ENCODE data around the gene GLCE.
A peak's percentile ranks its signal among the peaks of the same experiment; 100 is the strongest.

Gene GLCE

DNA sequence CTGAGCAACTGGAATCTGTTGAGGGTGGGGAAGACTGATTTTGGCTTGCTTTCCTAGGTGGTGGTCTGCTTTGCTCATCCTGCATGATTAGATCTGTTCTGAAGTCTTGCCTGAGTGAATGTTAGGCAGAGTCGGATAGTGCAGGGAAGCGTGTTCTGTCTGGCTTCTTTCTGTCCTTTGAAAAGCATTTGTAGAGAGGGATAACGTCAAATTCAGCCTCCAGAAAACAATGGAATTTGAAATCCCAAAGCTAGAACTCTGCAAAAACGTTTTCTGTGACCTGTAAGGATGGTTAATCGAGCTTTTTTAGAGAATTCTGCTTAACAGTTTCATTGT is 1.4 kb downstream of the GLCE start:
- Histone ChIP-seq H3K9me3 (ENCODE audit: insufficient read depth, low read length) (no peaks in the 10 kb centered on the region), H3K27me3 (ENCODE audit: low read length) (no peaks in the 10 kb centered on the region), H2AFZ (ENCODE audit: low read depth, low read length, severe bottlenecking) (no peak overlapping the region), H4K20me1 (ENCODE audit: low read depth, low read length) (peaks cover 17% of the 10 kb centered on the region), H3K4me3 (ENCODE audit: insufficient read depth, low read length, poor library complexity, severe bottlenecking) (peak overlapping the region; percentile 97), H3K9ac (ENCODE audit: low read length) (peak overlapping the region; percentile 93), H3K36me3 (ENCODE audit: low read length) (no peaks in the 10 kb centered on the region), H3K27ac (ENCODE audit: low read depth, low read length) (no peak overlapping the region), H3K4me2 (ENCODE audit: low read depth, low read length, poor library complexity, severe bottlenecking) (peak overlapping the region; percentile 90), H3K9me2 (replicated peaks; ENCODE audit: insufficient read depth, low read length) (no peaks in the 10 kb centered on the region), H3K79me2 (ENCODE audit: insufficient read depth, low read length) (peaks cover 12% of the 10 kb centered on the region; the same call in 1 of the 2 replicates), H3F3A (ENCODE audit: insufficient read depth) (no peaks in the 10 kb centered on the region)
- TF ChIP-seq EZH2phosphoT487 (conservative IDR thresholded peaks at IDR 0.05; ENCODE audit: low read length) = no peak
- TF ChIP-seq, protein P1, sequence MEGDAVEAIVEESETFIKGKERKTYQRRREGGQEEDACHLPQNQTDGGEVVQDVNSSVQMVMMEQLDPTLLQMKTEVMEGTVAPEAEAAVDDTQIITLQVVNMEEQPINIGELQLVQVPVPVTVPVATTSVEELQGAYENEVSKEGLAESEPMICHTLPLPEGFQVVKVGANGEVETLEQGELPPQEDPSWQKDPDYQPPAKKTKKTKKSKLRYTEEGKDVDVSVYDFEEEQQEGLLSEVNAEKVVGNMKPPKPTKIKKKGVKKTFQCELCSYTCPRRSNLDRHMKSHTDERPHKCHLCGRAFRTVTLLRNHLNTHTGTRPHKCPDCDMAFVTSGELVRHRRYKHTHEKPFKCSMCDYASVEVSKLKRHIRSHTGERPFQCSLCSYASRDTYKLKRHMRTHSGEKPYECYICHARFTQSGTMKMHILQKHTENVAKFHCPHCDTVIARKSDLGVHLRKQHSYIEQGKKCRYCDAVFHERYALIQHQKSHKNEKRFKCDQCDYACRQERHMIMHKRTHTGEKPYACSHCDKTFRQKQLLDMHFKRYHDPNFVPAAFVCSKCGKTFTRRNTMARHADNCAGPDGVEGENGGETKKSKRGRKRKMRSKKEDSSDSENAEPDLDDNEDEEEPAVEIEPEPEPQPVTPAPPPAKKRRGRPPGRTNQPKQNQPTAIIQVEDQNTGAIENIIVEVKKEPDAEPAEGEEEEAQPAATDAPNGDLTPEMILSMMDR (IDR thresholded peaks at IDR 0.05; ENCODE audit: insufficient read depth, low read length, poor library complexity, severe bottlenecking) = no peak

DNA sequence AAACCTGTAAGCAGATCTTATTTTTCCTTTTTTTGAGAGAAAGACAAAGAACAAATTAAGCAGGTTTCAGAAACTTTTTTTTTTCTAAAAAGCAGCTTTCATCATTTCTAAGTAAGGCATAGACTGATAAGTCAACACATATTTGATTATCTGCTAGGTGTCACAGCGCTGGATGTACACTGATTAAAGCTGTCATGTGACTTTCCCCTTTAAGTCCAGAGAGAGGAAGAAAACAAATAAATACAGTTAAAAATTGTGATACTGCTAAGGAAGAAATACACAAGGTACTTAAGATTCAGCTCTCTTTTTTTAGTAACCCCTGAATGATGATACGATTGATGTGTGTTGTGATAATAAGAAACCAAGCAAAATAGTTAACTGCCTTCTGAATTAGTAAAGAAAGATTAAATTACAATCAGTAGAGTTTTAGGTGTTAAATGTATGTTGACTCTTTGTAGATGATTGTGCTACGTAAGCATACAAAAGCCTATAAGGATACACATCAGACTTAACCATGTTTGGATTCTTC is 2.8 kb downstream of the GLCE start:
- Histone ChIP-seq H3K4me2 (ENCODE audit: low read depth, low read length, poor library complexity, severe bottlenecking) (no peak overlapping the region), H3K9ac (ENCODE audit: low read length) (no peak overlapping the region), H2AFZ (ENCODE audit: low read depth, low read length, severe bottlenecking) (no peak overlapping the region), H4K20me1 (ENCODE audit: low read depth, low read length) (peaks cover 21% of the 10 kb centered on the region), H3K36me3 (ENCODE audit: low read length) (no peaks in the 10 kb centered on the region), H3K9me2 (replicated peaks; ENCODE audit: insufficient read depth, low read length) (no peaks in the 10 kb centered on the region), H3K9me3 (ENCODE audit: insufficient read depth, low read length) (no peaks in the 10 kb centered on the region), H3K79me2 (ENCODE audit: insufficient read depth, low read length) (peaks cover 12% of the 10 kb centered on the region; the same call in 1 of the 2 replicates), H3K4me3 (ENCODE audit: insufficient read depth, low read length, poor library complexity, severe bottlenecking) (no peak overlapping the region), H3F3A (ENCODE audit: insufficient read depth) (no peaks in the 10 kb centered on the region), H3K27me3 (ENCODE audit: low read length) (no peaks in the 10 kb centered on the region), H3K27ac (ENCODE audit: low read depth, low read length) (no peak overlapping the region)
- TF ChIP-seq, protein P1 (IDR thresholded peaks at IDR 0.05; ENCODE audit: insufficient read depth, low read length, poor library complexity, severe bottlenecking) = no peak
- no peak for TF ChIP-seq EZH2phosphoT487 (conservative IDR thresholded peaks at IDR 0.05; ENCODE audit: low read length)

DNA sequence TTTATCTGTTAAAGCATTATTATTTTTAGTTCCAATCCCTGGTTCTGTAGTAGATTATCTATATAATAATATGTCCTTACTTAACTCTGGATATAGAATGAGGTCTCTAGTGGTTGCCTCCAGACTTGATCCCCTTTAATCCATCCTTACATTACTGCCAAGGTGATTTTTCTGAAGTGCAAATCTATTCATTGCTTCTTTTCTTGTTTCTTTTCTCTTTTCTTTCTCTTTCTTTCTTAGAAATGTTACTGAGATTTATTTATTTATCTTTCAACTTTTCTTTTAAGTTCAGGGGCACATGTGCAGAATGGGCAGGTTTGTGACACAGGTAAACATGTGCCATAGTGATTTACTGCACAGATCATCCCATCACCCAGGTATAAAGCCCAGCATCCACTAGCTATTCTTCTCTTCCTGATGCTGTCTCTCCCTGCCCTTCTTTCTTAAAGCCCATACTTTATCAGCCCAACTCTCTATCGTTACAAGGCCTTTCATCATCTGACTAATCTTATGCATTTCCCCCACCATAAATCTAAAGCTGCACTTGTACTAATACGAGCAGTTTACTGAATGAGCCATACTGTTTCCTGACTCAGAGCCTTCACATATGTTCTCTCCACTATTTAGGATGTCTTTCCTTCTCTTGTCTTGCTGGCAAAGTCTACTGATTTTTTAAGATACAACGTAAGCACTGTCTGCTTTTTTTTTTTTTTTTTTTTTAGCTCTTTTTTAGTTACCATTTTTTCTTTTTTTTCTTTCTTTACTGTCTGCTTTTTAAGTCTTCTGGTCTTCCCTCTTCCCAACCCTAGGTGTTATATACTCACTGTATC is 4.6 kb downstream of the GLCE start:
- no peaks in the 10 kb centered on the region for H3F3A ChIP-seq (ENCODE audit: insufficient read depth)
- no peaks in the 10 kb centered on the region for H3K9me3 ChIP-seq (ENCODE audit: insufficient read depth, low read length)
- H3K4me2 ChIP-seq (ENCODE audit: low read depth, low read length, poor library complexity, severe bottlenecking) = no peak overlapping the region
- H3K36me3 ChIP-seq (ENCODE audit: low read length) = no peaks in the 10 kb centered on the region
- H3K4me3 ChIP-seq (ENCODE audit: insufficient read depth, low read length, poor library complexity, severe bottlenecking) = no peak overlapping the region
- H3K9me2 ChIP-seq (replicated peaks; ENCODE audit: insufficient read depth, low read length) = no peaks in the 10 kb centered on the region
- peaks cover 12% of the 10 kb centered on the region; the same call in 1 of the 2 replicates for H3K79me2 ChIP-seq (ENCODE audit: insufficient read depth, low read length)
- H4K20me1 ChIP-seq (ENCODE audit: low read depth, low read length) = peaks cover 21% of the 10 kb centered on the region
- no peak overlapping the region for H3K9ac ChIP-seq (ENCODE audit: low read length)
- no peak overlapping the region for H3K27ac ChIP-seq (ENCODE audit: low read depth, low read length)
- no peaks in the 10 kb centered on the region for H3K27me3 ChIP-seq (ENCODE audit: low read length)
- no peak for TF ChIP-seq EZH2phosphoT487 (conservative IDR thresholded peaks at IDR 0.05; ENCODE audit: low read length)
- no peak overlapping the region for H2AFZ ChIP-seq (ENCODE audit: low read depth, low read length, severe bottlenecking)

DNA sequence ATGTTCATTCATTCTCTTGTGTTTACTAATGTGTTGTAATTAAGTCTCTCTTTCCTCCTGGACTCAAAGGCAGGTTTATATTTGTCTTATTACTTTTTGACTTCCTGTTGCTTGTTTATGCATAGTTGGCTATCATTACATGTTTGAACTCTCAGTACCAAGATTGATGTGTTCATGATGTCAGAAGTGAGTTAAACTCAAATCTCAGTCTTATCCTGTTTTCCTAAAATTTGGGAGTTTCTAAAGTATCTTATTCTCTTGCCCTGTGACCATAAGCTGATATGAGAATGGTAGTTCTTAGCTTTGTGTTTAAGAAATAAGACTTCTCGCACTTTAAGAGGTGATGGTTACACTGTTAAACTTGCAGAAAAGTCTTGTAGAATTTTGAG is 5.2 kb downstream of the GLCE start:
- no peak overlapping the region for H3K9ac ChIP-seq (ENCODE audit: low read length)
- H3K36me3 ChIP-seq (ENCODE audit: low read length) = no peaks in the 10 kb centered on the region
- no peaks in the 10 kb centered on the region for H3K9me3 ChIP-seq (ENCODE audit: insufficient read depth, low read length)
- no peaks in the 10 kb centered on the region for H3F3A ChIP-seq (ENCODE audit: insufficient read depth)
- peaks cover 25% of the 10 kb centered on the region for H4K20me1 ChIP-seq (ENCODE audit: low read depth, low read length)
- no peak overlapping the region for H2AFZ ChIP-seq (ENCODE audit: low read depth, low read length, severe bottlenecking)
- H3K9me2 ChIP-seq (replicated peaks; ENCODE audit: insufficient read depth, low read length) = no peaks in the 10 kb centered on the region
- no peaks in the 10 kb centered on the region for H3K27me3 ChIP-seq (ENCODE audit: low read length)
- H3K4me2 ChIP-seq (ENCODE audit: low read depth, low read length, poor library complexity, severe bottlenecking) = no peak overlapping the region
- no peak for TF ChIP-seq EZH2phosphoT487 (conservative IDR thresholded peaks at IDR 0.05; ENCODE audit: low read length)
- TF ChIP-seq, protein P1 (IDR thresholded peaks at IDR 0.05; ENCODE audit: insufficient read depth, low read length, poor library complexity, severe bottlenecking) = no peak
- no peak overlapping the region for H3K4me3 ChIP-seq (ENCODE audit: insufficient read depth, low read length, poor library complexity, severe bottlenecking)
- no peak overlapping the region for H3K27ac ChIP-seq (ENCODE audit: low read depth, low read length)
- H3K79me2 ChIP-seq (ENCODE audit: insufficient read depth, low read length) = peaks cover 12% of the 10 kb centered on the region; the same call in 1 of the 2 replicates

Measured in SU-DHL-6 (cell line).